Gastroesophageal sphincter (tissue), 4 donors: ENCODE data around the gene MB21D2. TPM values are rescaled to one million over a fixed set of nuclear protein-coding genes. Genes with fewer than 3 reads are reported as not detected.
"Not testable (repeated sequence)": the region's sequence is repeated elsewhere in the genome, so short reads cannot be mapped to it uniquely, and the experiment has no call there.

ENCODE experiments used
- ATAC-seq: fragments of 150-250 bp; one replicate; pipeline ENCODE4 v1.9.1; 2016; ENCODE audit warnings: mild to moderate bottlenecking, moderate library complexity
- H3K27ac ChIP-seq, 4 donors: fragments of 200-600 bp; sonication (generic) in 3 of 4; 1 replicate in 3 of 4; 2 replicates in 1 of 4; pipeline ENCODE4 v1.5.1; 2016 to 2019
- H3K27me3 ChIP-seq: fragments of 200-600 bp; sonication (generic); one replicate; pipeline ENCODE4 v1.5.1; 2019
- H3K36me3 ChIP-seq, 2 donors: fragments of 200-600 bp; sonication (generic); one replicate each; pipeline ENCODE4 v1.5.1; 2019; ENCODE audit warnings: control low read depth in 1 of 2
- H3K4me1 ChIP-seq, 3 donors: fragments of 200-600 bp; sonication (generic); 1 replicate in 2 of 3; 2 replicates in 1 of 3; pipeline ENCODE4 v1.5.1; 2016 to 2019; ENCODE audit warnings: control low read depth in 2 of 3
- H3K4me3 ChIP-seq, 2 donors: fragments of 200-600 bp; sonication (generic); one replicate each; pipeline ENCODE4 v1.5.1; 2019; ENCODE audit warnings: mild to moderate bottlenecking in 1 of 2, moderate library complexity in 1 of 2
- H3K9me3 ChIP-seq, 3 donors: fragments of 200-600 bp; sonication (generic); one replicate each; pipeline ENCODE4 v1.5.1; 2017 to 2019; ENCODE audit warnings: control low read depth in 2 of 3
- EP300 ChIP-seq: sonication (generic); formaldehyde crosslinking; IDR thresholded peaks from one replicate; pipeline ENCODE4 v1.6.1; 2017; ENCODE audit warnings: antibody characterized with exemption, mild to moderate bottlenecking
- POLR2A ChIP-seq, 2 donors: fragments of 450-650 bp; IDR thresholded peaks; one replicate each; pipeline ENCODE4 v1.6.1; 2017; ENCODE audit warnings: antibody characterized with exemption in 2 of 2, mild to moderate bottlenecking in 2 of 2, moderate library complexity in 1 of 2
- POLR2AphosphoS5 ChIP-seq: sonication (generic); formaldehyde crosslinking; IDR thresholded peaks from one replicate; pipeline ENCODE4 v1.6.1; 2017; ENCODE audit warnings: antibody characterized with exemption
- WGBS, 2 donors: methylation state at CpG; one replicate each; pipeline ENCODE4 v1.1.5; 2018; ENCODE audit warnings: low coverage in 1 of 2; 5-methylcytosine and 5-hydroxymethylcytosine counted together
- total RNA-seq, 4 donors: library from RNA; depleted of rRNA; stranded (reverse); fragments of >200 nt; gene quantifications; one replicate each; pipeline ENCODE4 v1.1.0, GENCODE V29; 2016
- TF ChIP-seq, protein P1 (sequence below), 4 experiments: fragments of 200-600 bp in 2 of 4; fragments of 450-650 bp in 2 of 4; sonication (generic) in 1 of 4; IDR thresholded peaks; one replicate each; pipeline ENCODE4 v1.5.1; 2017 to 2019; ENCODE audit warnings: antibody characterized with exemption in 4 of 4, mild to moderate bottlenecking in 2 of 4, moderate library complexity in 2 of 4

Gene MB21D2, protein sequence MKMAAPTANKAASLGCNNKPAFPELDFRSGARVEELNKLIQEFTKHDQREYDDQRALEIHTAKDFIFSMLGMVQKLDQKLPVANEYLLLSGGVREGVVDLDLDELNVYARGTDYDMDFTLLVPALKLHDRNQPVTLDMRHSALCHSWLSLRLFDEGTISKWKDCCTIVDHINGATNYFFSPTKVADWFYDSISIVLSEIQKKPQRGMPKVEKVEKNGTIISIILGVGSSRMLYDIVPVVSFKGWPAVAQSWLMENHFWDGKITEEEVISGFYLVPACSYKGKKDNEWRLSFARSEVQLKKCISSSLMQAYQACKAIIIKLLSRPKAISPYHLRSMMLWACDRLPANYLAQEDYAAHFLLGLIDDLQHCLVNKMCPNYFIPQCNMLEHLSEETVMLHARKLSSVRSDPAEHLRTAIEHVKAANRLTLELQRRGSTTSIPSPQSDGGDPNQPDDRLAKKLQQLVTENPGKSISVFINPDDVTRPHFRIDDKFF
- total RNA-seq: 10 to 100 TPM in 1 of 4 donors, 1 to 10 TPM in 3; 7.0 to 11.5 (median 9.3) TPM

DNA sequence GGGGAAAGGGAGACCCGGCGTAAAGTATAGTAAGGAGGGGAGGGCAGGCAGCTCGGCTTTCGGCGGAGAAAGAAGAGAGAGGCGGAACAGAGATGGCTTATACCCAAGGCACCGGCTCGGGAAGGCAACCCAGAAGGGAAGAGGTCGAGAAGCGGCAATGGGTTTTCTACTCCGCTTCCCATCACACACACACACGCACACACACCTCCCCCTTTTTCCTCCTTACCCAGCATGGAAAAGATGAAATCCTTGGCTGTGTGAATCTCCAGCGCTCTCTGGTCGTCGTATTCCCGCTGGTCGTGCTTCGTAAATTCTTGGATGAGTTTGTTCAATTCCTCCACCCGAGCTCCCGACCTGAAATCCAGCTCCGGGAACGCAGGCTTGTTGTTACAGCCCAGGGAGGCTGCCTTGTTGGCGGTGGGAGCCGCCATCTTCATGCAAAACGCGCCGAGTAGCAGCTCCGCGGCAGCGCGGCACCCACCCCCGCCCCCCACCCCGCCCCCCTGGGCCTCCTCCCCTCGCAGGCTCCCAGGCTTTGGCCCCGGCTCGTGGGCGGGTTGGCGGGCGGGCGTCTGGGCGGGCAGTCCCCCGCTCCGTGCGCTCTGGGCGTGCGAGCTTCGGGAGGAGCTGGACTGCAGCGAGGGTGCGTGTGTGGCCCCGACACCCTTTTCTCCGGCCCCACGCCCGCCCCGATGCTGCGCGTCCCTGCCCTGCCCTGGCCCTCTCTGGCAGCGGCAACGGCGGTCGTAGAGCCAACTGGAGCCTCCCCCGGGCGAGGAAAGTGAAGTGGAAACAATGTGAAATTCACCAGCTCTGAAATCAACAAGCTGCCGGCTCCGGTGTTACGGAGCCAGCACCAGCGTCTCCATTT is at the start of gene MB21D2:
TSS of gene MB21D2 (minus strand) at position 453 of the 871 bp plus-strand sequence. CDS start at position 437, 16 bp downstream.
- Histone ChIP-seq H3K4me3 (peak within 1 kb of the TSS; percentile 59 to 81), H3K9me3 (no peaks in the 10 kb centered on the region), H3K27me3 (no peaks in the 10 kb centered on the region), H3K36me3 (no peaks in the 10 kb centered on the region), H3K27ac (peak within 1 kb of the TSS; percentile 62 to 94 (median 89)), H3K4me1 (peaks cover 2 to 64% (median 5%) of the 10 kb centered on the region in 3 donors)
- peak; percentile 90 for ATAC-seq
- 0% methylated on average over 11 to 16 of the region's 66 CpGs for WGBS, 2 donors
- TF ChIP-seq, protein P1, sequence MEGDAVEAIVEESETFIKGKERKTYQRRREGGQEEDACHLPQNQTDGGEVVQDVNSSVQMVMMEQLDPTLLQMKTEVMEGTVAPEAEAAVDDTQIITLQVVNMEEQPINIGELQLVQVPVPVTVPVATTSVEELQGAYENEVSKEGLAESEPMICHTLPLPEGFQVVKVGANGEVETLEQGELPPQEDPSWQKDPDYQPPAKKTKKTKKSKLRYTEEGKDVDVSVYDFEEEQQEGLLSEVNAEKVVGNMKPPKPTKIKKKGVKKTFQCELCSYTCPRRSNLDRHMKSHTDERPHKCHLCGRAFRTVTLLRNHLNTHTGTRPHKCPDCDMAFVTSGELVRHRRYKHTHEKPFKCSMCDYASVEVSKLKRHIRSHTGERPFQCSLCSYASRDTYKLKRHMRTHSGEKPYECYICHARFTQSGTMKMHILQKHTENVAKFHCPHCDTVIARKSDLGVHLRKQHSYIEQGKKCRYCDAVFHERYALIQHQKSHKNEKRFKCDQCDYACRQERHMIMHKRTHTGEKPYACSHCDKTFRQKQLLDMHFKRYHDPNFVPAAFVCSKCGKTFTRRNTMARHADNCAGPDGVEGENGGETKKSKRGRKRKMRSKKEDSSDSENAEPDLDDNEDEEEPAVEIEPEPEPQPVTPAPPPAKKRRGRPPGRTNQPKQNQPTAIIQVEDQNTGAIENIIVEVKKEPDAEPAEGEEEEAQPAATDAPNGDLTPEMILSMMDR (IDR thresholded peaks at IDR 0.05): peak in 3 of 4 experiments; percentile 19 to 41 (median 34)
- TF ChIP-seq EP300 (no peak), POLR2A (IDR thresholded peaks at IDR 0.05) (peak; percentile 71 to 75), POLR2AphosphoS5 (peak; percentile 79)

DNA sequence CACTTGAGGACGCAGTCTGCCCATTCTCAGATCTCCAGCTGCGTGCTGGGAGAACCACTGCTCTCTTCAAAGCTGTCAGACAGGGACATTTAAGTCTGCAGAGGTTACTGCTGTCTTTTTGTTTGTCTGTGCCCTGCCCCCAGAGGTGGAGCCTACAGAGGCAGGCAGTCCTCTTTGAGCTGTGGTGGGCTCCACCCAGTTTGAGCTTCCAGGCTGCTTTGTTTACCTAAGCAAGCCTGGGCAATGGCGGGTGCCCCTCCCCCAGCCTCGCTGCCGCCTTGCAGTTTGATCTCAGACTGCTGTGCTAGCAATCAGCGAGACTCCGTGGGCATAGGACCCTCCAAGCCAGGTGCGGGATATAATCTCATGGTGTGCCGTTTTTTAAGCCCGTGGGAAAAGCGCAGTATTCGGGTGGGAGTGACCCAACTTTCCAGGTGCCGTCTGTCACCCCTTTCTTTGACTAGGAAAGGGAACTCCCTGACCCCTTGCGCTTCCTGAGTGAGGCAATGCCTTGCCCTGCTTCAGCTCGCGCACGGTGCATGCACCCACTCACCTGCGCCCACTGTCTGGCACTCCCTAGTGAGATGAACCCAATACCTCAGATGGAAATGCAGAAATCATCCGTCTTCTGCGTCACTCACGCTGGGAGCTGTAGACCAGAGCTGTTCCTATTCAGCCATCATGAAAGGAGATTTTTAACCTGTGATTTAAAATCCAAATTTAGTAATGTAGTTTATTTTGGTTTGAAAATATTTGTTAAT is 47.5 kb upstream of the MB21D2 start:
- not testable (repeated sequence) for H3K27me3 ChIP-seq, H3K9me3 ChIP-seq, H3K36me3 ChIP-seq, ATAC-seq, H3K4me1 ChIP-seq, H3K27ac ChIP-seq, H3K4me3 ChIP-seq
- WGBS, 2 donors: 86 to 90% methylated on average over 3 to 14 of the region's 21 CpGs

DNA sequence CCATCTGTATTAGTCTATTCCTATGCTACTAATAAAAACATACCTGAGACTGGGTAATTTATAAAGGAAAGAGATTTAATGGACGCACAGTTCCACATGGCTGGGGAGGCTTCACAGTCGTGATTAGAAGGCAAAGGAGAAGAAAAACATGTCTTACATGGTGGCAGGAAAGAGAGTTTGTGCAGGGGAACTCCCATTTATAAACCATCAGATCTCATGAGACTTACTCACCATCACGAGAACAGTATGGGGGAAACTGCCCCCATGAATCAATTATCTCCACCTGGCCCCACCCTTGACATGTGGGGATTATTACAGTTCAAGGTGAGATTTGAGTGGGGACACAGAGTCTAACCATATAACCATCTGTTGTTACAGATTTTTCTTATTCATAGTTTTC is 42.1 kb upstream of the MB21D2 start:
- Histone ChIP-seq H3K27me3 (no peaks in the 10 kb centered on the region), H3K27ac (no peak overlapping the region), H3K36me3 (no peaks in the 10 kb centered on the region), H3K4me1 (no peaks in the 10 kb centered on the region), H3K4me3 (no peak overlapping the region), H3K9me3 (no peaks in the 10 kb centered on the region)
- TF ChIP-seq, protein P1 (IDR thresholded peaks at IDR 0.05): no peak
- TF ChIP-seq EP300: no peak
- 46 to 59% methylated on average over 2 to 3 of the region's 3 CpGs for WGBS, 2 donors
- ATAC-seq: no peak

DNA sequence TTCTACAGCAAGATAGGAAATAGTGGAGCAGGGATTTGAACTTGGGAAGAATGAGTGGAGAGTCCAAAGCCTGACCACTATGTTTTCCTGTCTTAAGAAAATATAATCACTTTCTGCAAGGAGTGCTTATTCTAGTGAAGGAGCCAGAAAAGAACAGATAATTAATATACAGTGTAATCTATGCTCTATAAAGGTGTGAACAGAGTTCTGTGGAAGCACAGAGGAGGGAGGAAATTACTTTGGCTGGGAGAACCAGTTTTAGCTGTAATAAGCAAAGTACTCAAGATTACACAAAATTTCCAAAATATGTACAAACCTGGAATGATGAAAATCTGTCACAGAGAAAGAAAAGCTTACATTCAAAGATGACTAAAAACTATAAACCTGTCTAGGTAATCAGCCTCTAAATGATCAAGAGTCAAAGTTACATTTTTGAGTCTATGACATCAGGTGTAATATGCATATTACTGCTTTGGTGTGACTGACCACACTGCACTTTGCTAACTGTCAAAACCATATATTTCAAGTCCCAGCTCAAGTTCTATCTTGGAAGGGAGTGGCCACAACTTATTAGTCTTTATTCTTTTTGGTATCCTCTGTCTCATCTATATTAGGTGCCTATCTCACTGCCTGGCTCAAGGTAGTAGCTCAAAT is 40.7 kb upstream of the MB21D2 start:
- no peak for ATAC-seq
- TF ChIP-seq POLR2AphosphoS5: no peak
- TF ChIP-seq, protein P1 (IDR thresholded peaks at IDR 0.05): no peak
- TF ChIP-seq POLR2A (IDR thresholded peaks at IDR 0.05): no peak
- no peak for TF ChIP-seq EP300
- no peak overlapping the region for H3K4me3 ChIP-seq
- no peaks in the 10 kb centered on the region for H3K27me3 ChIP-seq
- no peaks in the 10 kb centered on the region for H3K36me3 ChIP-seq
- no peaks in the 10 kb centered on the region for H3K4me1 ChIP-seq
- peak overlapping the region in 2 of 4 donors; percentile 64 to 66 for H3K27ac ChIP-seq
- H3K9me3 ChIP-seq: no peaks in the 10 kb centered on the region
